Measurements from ENCODE around the gene GALNT2.

GALNT2 gene

GRCh38 chr1:230050973-230051735 is 15.9 kb upstream of the GALNT2 start:
- DNase-seq (ENCODE audit: low read depth): no peak

GRCh38 chr1:230052018-230052417 is 15.0 kb upstream of the GALNT2 start:
- DNase-seq (ENCODE audit: low read depth): no peak

- no peak for DNase-seq (ENCODE audit: low read depth)
Measured at GRCh38 chr1:230052665-230053064, 14.4 kb upstream of the GALNT2 start.

- DNase-seq (ENCODE audit: low read depth): no peak
Measured at GRCh38 chr1:230054092-230054749, 12.8 kb upstream of the GALNT2 start.

- DNase-seq (ENCODE audit: low read depth): no peak
Measured at GRCh38 chr1:230056098-230056497, 10.9 kb upstream of the GALNT2 start.

GRCh38 chr1:230057100-230057499 is 9.9 kb upstream of the GALNT2 start:
- no peak for DNase-seq (ENCODE audit: low read depth)

- no peak for DNase-seq (ENCODE audit: low read depth)
Measured at GRCh38 chr1:230057681-230058565, 9.1 kb upstream of the GALNT2 start.

- no peak for DNase-seq (ENCODE audit: low read depth)
Measured at GRCh38 chr1:230058626-230059025, 8.4 kb upstream of the GALNT2 start.

- DNase-seq (ENCODE audit: low read depth): no peak
Measured at GRCh38 chr1:230061801-230062200, 5.2 kb upstream of the GALNT2 start.

GRCh38 chr1:230062521-230062920 is 4.5 kb upstream of the GALNT2 start:
- DNase-seq (ENCODE audit: low read depth): no peak

- no peak for DNase-seq (ENCODE audit: low read depth)
Measured at GRCh38 chr1:230064283-230064682, 2.8 kb upstream of the GALNT2 start.

GRCh38 chr1:230065161-230065560 is 1.9 kb upstream of the GALNT2 start:
- DNase-seq (ENCODE audit: low read depth): no peak

- DNase-seq (ENCODE audit: low read depth): no peak
Measured at GRCh38 chr1:230065571-230065970, 1.5 kb upstream of the GALNT2 start.

- DNase-seq (ENCODE audit: low read depth): no peak
Measured at GRCh38 chr1:230066031-230066430, 1.0 kb upstream of the GALNT2 start.

- DNase-seq (ENCODE audit: low read depth): no peak
Measured at GRCh38 chr1:230067419-230067870, 407 bp downstream of the GALNT2 start.

- no peak for DNase-seq (ENCODE audit: low read depth)
Measured at GRCh38 chr1:230067871-230068620, 1.0 kb downstream of the GALNT2 start.

- no peak for DNase-seq (ENCODE audit: low read depth)
Measured at GRCh38 chr1:230068621-230068873, 1.5 kb downstream of the GALNT2 start.

- no peak for DNase-seq (ENCODE audit: low read depth)
Measured at GRCh38 chr1:230068952-230069684, 2.1 kb downstream of the GALNT2 start.

- DNase-seq (ENCODE audit: low read depth): no peak
Measured at GRCh38 chr1:230069796-230070195, 2.8 kb downstream of the GALNT2 start.

GRCh38 chr1:230070321-230071208 is 3.5 kb downstream of the GALNT2 start:
- DNase-seq (ENCODE audit: low read depth): no peak

Data from CMK (cell line).